HepG2 (cell line): ENCODE measurements around the gene GUCY2D. TPM values are rescaled to one million over a fixed set of nuclear protein-coding genes. Genes with fewer than 3 reads are reported as not detected.

ENCODE experiments used
- HDAC2 ChIP-seq: sonication (generic); formaldehyde crosslinking; IDR thresholded peaks from 2 replicates; pipeline ENCODE4 v1.4.0; 2020; ENCODE audit warnings: missing genetic modification reagents
- HIVEP1 ChIP-seq: sonication (generic); formaldehyde crosslinking; IDR thresholded peaks from 2 replicates; pipeline ENCODE4 v1.4.0; 2020; ENCODE audit warnings: mild to moderate bottlenecking, missing genetic modification reagents
- KLF15 ChIP-seq: sonication (generic); formaldehyde crosslinking; IDR thresholded peaks from 2 replicates; pipeline ENCODE4 v1.8.1; 2023; ENCODE audit warnings: borderline replicate concordance, mild to moderate bottlenecking, inconsistent platforms, missing genetic modification reagents, mixed read lengths
- U2AF2 ChIP-seq: fragments of 200-400 bp; formaldehyde crosslinking; IDR thresholded peaks from 2 replicates; pipeline ENCODE4 v1.6.1; 2017; ENCODE audit warnings: low read depth, mild to moderate bottlenecking, low read length
- ZKSCAN5 ChIP-seq: sonication (generic); formaldehyde crosslinking; IDR thresholded peaks from 2 replicates; pipeline ENCODE4 v1.5.1; 2020; ENCODE audit warnings: mild to moderate bottlenecking, missing genetic modification reagents
- ZNF44 ChIP-seq: sonication (generic); formaldehyde crosslinking; IDR thresholded peaks from 2 replicates; pipeline ENCODE4 v1.5.1; 2020; ENCODE audit warnings: mild to moderate bottlenecking, missing genetic modification reagents
- ZNF562 ChIP-seq: sonication (generic); formaldehyde crosslinking; IDR thresholded peaks from 2 replicates; pipeline ENCODE4 v1.8.0; 2022; ENCODE audit warnings: missing genetic modification reagents, borderline replicate concordance
- polyA plus RNA-seq, 8 experiments: library from polyadenylated mRNA; depleted of rRNA in 3 of 8; stranded (reverse) in 7 of 8; unstranded in 1 of 8; fragments of >200 nt; fragmentation: Illumina TruSeq in 4 of 8; extraction: Trizol in 4 of 8; gene quantifications; 2 replicates each; pipeline versions ENCODE4 v1.2.1 to v1.2.3, GENCODE V29; 2011 to 2016; ENCODE audit warnings: low read depth in 4 of 8, missing spikeins in 1 of 8, mixed read lengths in 1 of 8; ENCODE audit not compliant: insufficient read depth in 1 of 8
- total RNA-seq, 5 experiments: library from RNA; depleted of rRNA; stranded (reverse); fragments of >200 nt; fragmentation: Illumina TruSeq; extraction: Trizol; gene quantifications; 2 replicates each; pipeline ENCODE4 v1.2.3, GENCODE V29; 2016; ENCODE audit warnings: low read depth in 1 of 5
- TF ChIP-seq, protein P1 (sequence below): sonication (generic); formaldehyde crosslinking; IDR thresholded peaks from 2 replicates; pipeline ENCODE4 v1.4.0; 2020; ENCODE audit warnings: mild to moderate bottlenecking, missing genetic modification reagents
- TF ChIP-seq, protein P2 (sequence below): sonication (generic); formaldehyde crosslinking; conservative IDR thresholded peaks from 2 replicates; pipeline ENCODE4 v1.4.0; 2020; ENCODE audit warnings: missing genetic modification reagents
- TF ChIP-seq, protein P3 (sequence below): sonication (generic); formaldehyde crosslinking; IDR thresholded peaks from 2 replicates; pipeline ENCODE4 v1.8.1; 2023; ENCODE audit warnings: mild to moderate bottlenecking, moderate library complexity, missing genetic modification reagents

Gene GUCY2D
- total and polyA plus RNA-seq, 2 of the 13 experiments (the other 11 are each of a cell fraction or from before 2014, with no cell fraction given) = not detected

DNA sequence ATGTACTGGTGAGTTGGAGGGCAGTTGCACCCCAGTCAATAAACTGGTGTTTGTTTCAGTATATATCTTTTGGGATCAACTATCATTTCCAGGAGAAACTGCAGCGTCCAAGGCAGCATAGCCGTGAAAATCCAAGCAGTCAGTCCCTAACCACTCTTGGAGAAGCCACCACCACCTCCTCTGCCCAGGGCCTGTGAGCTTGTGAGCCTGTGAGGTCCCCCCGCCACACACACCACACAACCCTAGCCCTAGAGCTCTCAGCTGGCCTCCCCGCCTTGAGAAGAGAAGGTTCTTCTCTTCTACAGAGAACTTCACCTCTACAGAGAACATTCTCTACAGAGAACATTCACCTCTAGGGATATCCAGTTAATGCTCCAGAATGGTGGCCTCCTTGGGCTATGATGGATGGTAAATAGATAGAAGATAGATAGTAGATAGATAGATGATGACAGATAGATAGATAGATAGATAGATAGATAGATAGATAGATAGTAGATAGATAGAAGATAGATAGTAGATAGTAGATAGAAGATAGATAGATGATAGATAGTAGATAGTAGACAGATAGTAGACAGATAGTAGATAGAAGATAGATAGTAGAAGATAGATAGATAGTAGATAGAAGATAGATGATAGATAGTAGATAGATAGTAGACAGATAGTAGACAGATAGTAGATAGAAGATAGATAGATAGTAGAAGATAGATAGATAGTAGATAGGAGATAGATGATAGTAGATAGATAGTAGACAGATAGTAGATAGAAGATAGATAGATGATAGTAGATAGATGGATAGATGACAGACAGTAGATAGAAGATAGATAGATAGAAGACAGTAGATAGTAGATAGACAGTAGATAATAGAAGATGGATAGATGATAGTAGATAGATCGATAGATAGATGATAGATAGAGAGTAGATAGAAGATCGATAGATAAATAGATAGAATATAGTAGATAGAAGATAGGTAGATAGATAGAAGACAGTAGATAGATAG is 50.1 kb downstream of the GUCY2D start (continued):
- TF ChIP-seq, protein P1, sequence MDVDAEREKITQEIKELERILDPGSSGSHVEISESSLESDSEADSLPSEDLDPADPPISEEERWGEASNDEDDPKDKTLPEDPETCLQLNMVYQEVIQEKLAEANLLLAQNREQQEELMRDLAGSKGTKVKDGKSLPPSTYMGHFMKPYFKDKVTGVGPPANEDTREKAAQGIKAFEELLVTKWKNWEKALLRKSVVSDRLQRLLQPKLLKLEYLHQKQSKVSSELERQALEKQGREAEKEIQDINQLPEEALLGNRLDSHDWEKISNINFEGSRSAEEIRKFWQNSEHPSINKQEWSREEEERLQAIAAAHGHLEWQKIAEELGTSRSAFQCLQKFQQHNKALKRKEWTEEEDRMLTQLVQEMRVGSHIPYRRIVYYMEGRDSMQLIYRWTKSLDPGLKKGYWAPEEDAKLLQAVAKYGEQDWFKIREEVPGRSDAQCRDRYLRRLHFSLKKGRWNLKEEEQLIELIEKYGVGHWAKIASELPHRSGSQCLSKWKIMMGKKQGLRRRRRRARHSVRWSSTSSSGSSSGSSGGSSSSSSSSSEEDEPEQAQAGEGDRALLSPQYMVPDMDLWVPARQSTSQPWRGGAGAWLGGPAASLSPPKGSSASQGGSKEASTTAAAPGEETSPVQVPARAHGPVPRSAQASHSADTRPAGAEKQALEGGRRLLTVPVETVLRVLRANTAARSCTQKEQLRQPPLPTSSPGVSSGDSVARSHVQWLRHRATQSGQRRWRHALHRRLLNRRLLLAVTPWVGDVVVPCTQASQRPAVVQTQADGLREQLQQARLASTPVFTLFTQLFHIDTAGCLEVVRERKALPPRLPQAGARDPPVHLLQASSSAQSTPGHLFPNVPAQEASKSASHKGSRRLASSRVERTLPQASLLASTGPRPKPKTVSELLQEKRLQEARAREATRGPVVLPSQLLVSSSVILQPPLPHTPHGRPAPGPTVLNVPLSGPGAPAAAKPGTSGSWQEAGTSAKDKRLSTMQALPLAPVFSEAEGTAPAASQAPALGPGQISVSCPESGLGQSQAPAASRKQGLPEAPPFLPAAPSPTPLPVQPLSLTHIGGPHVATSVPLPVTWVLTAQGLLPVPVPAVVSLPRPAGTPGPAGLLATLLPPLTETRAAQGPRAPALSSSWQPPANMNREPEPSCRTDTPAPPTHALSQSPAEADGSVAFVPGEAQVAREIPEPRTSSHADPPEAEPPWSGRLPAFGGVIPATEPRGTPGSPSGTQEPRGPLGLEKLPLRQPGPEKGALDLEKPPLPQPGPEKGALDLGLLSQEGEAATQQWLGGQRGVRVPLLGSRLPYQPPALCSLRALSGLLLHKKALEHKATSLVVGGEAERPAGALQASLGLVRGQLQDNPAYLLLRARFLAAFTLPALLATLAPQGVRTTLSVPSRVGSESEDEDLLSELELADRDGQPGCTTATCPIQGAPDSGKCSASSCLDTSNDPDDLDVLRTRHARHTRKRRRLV (CRISPR knock-in tag) = no peak
- TF ChIP-seq ZKSCAN5 = no peak
- TF ChIP-seq, protein P2, sequence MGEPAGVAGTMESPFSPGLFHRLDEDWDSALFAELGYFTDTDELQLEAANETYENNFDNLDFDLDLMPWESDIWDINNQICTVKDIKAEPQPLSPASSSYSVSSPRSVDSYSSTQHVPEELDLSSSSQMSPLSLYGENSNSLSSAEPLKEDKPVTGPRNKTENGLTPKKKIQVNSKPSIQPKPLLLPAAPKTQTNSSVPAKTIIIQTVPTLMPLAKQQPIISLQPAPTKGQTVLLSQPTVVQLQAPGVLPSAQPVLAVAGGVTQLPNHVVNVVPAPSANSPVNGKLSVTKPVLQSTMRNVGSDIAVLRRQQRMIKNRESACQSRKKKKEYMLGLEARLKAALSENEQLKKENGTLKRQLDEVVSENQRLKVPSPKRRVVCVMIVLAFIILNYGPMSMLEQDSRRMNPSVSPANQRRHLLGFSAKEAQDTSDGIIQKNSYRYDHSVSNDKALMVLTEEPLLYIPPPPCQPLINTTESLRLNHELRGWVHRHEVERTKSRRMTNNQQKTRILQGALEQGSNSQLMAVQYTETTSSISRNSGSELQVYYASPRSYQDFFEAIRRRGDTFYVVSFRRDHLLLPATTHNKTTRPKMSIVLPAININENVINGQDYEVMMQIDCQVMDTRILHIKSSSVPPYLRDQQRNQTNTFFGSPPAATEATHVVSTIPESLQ (CRISPR knock-in tag) = no peak
- no peak for TF ChIP-seq ZNF44 (CRISPR knock-in tag)
- TF ChIP-seq ZNF562 = no peak
- no peak for TF ChIP-seq KLF15 (CRISPR knock-in tag)
- TF ChIP-seq U2AF2 = no peak
- TF ChIP-seq, protein P3, sequence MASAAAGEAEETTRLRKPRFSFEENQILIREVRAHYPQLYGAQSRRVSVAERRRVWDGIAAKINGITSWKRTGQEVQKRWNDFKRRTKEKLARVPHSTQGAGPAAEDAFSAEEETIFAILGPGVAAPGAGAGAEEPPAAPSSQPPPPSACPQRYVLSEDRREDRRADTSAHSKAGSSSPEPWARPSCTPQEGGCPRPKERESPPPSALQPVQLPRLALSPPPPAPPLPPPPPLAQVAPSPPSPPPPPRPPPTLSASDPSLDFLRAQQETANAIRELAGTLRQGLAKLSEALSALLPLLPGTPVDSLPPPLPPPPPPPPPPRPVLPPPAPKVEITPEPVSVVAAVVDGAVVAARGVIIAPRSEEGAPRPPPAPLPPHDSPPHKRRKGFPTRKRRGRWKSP (CRISPR knock-in tag) = no peak
- TF ChIP-seq HIVEP1 (CRISPR knock-in tag) = no peak
- TF ChIP-seq HDAC2 = no peak
